Pons (tissue), 1 donor: ENCODE measurements around the gene BRIP1.
"Not testable (repeated sequence)": the region's sequence is repeated elsewhere in the genome, so short reads cannot be mapped to it uniquely, and the experiment has no call there.

ENCODE experiments used
- DNase-seq: peaks from one replicate; pipeline ENCODE4 v3.0.0-alpha.2; 2016; ENCODE audit warnings: low spot score

Gene BRIP1

GRCh38 chr17:61728297-61728836, 135.0 kb downstream of the BRIP1 start:
- no peak for DNase-seq

- DNase-seq = not testable (repeated sequence)
Measured at GRCh38 chr17:61727798-61728197, 135.5 kb downstream of the BRIP1 start.

- DNase-seq = no peak
Measured at GRCh38 chr17:61726977-61727376, 136.4 kb downstream of the BRIP1 start.

- no peak for DNase-seq
Measured at GRCh38 chr17:61724777-61725176, 138.6 kb downstream of the BRIP1 start.

GRCh38 chr17:61723914-61724313, 139.4 kb downstream of the BRIP1 start:
- DNase-seq = no peak

GRCh38 chr17:61723183-61723582, 140.1 kb downstream of the BRIP1 start:
- DNase-seq = no peak

GRCh38 chr17:61722398-61722797, 140.9 kb downstream of the BRIP1 start:
- DNase-seq = no peak

- no peak for DNase-seq
Measured at GRCh38 chr17:61720016-61720795, 143.1 kb downstream of the BRIP1 start.

- not testable (repeated sequence) for DNase-seq
Measured at GRCh38 chr17:61719220-61719619, 144.1 kb downstream of the BRIP1 start.

GRCh38 chr17:61718022-61718421, 145.3 kb downstream of the BRIP1 start:
- no peak for DNase-seq

GRCh38 chr17:61717352-61717751, 146.0 kb downstream of the BRIP1 start:
- no peak for DNase-seq

- DNase-seq = no peak
Measured at GRCh38 chr17:61716225-61716829, 147.0 kb downstream of the BRIP1 start.

- no peak for DNase-seq
Measured at GRCh38 chr17:61715348-61715747, 148.0 kb downstream of the BRIP1 start.

- no peak for DNase-seq
Measured at GRCh38 chr17:61714300-61714699, 149.0 kb downstream of the BRIP1 start.

- DNase-seq = no peak
Measured at GRCh38 chr17:61713035-61713434, 150.3 kb downstream of the BRIP1 start.

- no peak for DNase-seq
Measured at GRCh38 chr17:61710546-61710945, 152.8 kb downstream of the BRIP1 start.

- DNase-seq = no peak
Measured at GRCh38 chr17:61709567-61709966, 153.8 kb downstream of the BRIP1 start.

GRCh38 chr17:61704935-61705449, 158.3 kb downstream of the BRIP1 start:
- DNase-seq = no peak

GRCh38 chr17:61702450-61702849, 160.9 kb downstream of the BRIP1 start:
- no peak for DNase-seq

- DNase-seq = no peak
Measured at GRCh38 chr17:61701978-61702377, 161.3 kb downstream of the BRIP1 start.

- no peak for DNase-seq
Measured at GRCh38 chr17:61701334-61701733, 162.0 kb downstream of the BRIP1 start.

- DNase-seq = no peak
Measured at GRCh38 chr17:61700252-61700651, 163.1 kb downstream of the BRIP1 start.

GRCh38 chr17:61699694-61700093, 163.6 kb downstream of the BRIP1 start:
- DNase-seq = no peak
